Keratinocyte (primary cell): Measurements from ENCODE around the gene TENM3.

Source experiments
- EZH2 ChIP-seq: IDR thresholded peaks from one replicate; pipeline ENCODE4 v1.6.1; 2012; ENCODE audit warnings: inconsistent platforms, mild to moderate bottlenecking, low read length, moderate library complexity
- TF ChIP-seq, protein P1 (sequence below), 3 experiments: IDR thresholded peaks in 1 of 3; conservative IDR thresholded peaks in 1 of 3; optimal IDR thresholded peaks in 1 of 3; 2 replicates in 2 of 3; 3 replicates in 1 of 3; pipeline versions ENCODE3 to v1.5.1; 2011; ENCODE audit warnings: low read length in 3 of 3, mild to moderate bottlenecking in 3 of 3, moderate library complexity in 2 of 3, control low read depth in 1 of 3, inconsistent platforms in 1 of 3; ENCODE audit not compliant: insufficient read depth in 2 of 3; ENCODE audit errors: extremely low read depth in 1 of 3

DNA sequence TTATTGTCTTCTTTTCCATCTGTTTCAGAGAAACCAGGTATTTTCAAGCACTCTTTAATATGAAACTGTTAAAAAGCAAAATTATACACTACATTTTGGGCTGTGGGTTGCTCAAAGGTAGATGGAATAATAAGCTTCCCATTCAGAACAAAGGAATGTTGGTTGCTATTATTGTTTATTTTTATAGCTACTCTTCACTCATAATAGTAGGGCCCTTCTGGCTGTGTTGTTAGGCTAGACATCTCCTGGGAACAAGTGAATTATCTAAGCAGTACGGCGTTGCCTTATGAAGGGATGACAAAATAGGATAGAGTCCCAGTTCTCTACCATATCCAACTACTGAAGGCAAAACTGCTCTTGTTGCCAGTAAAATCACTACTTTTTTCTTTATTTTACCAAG, 34.2 kb downstream of the TENM3 start:
- TF ChIP-seq, protein P1, sequence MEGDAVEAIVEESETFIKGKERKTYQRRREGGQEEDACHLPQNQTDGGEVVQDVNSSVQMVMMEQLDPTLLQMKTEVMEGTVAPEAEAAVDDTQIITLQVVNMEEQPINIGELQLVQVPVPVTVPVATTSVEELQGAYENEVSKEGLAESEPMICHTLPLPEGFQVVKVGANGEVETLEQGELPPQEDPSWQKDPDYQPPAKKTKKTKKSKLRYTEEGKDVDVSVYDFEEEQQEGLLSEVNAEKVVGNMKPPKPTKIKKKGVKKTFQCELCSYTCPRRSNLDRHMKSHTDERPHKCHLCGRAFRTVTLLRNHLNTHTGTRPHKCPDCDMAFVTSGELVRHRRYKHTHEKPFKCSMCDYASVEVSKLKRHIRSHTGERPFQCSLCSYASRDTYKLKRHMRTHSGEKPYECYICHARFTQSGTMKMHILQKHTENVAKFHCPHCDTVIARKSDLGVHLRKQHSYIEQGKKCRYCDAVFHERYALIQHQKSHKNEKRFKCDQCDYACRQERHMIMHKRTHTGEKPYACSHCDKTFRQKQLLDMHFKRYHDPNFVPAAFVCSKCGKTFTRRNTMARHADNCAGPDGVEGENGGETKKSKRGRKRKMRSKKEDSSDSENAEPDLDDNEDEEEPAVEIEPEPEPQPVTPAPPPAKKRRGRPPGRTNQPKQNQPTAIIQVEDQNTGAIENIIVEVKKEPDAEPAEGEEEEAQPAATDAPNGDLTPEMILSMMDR (optimal IDR thresholded peaks at IDR 0.05 in 1 of 3, IDR thresholded peaks at IDR 0.05 in 1 of 3, conservative IDR thresholded peaks at IDR 0.05 in 1 of 3; ENCODE audit: extremely low read depth in 1 of 3, insufficient read depth in 2 of 3, low read length in 3 of 3): no peak
- TF ChIP-seq EZH2: no peak
